ENCODE data around the gene HCN3. TPM values are rescaled to one million over a fixed set of nuclear protein-coding genes. Genes with fewer than 3 reads are reported as not detected.

Gene HCN3
- total RNA-seq, 1 experiment from 2014 or later = 7.5 TPM

- intact Hi-C loops (cut with micrococcal nuclease; ENCODE audit: unreplicated experiment) = loop anchor here (10.0 kb wide), 1 partner anchor 250 kb away; no protein-coding TSS in a partner anchor
- peaks cover 5% of the 10 kb centered on the region; the same call in 1 of the 2 replicates for H3K36me3 ChIP-seq (ENCODE audit: low read depth)
- H3K79me2 ChIP-seq (ENCODE audit: low read depth) = peaks cover 14% of the 10 kb centered on the region
- no peaks in the 10 kb centered on the region for H4K20me1 ChIP-seq (ENCODE audit: insufficient read depth)
- H3K27me3 ChIP-seq (ENCODE audit: insufficient read depth, low read depth) = no peaks in the 10 kb centered on the region
- H3F3A ChIP-seq (ENCODE audit: insufficient read depth, low read depth) = peaks cover 26% of the 10 kb centered on the region; the same call in 1 of the 2 replicates
- ChIA-PET CTCF (interaction anchor here (0.6 to 0.7 kb wide), 2 partner anchors 63 to 928 kb away, joined by 3 to 5 read pairs; no protein-coding TSS in a partner anchor), POLR2A (ENCODE audit: unreplicated experiment) (interaction anchor here (0.6 kb wide), 1 partner anchor 614 kb away, joined by 6 read pairs; no protein-coding TSS in a partner anchor)
- peak overlapping the region; percentile 97 for H3K4me2 ChIP-seq
- H3K27ac ChIP-seq = no peak overlapping the region
- peaks cover 13% of the 10 kb centered on the region for H3K4me1 ChIP-seq (replicated peaks; ENCODE audit: insufficient read depth)
- DNase-seq = no peak
- H2AFZ ChIP-seq = peak overlapping the region; percentile 91
- H3K9me2 ChIP-seq (ENCODE audit: insufficient read depth) = no peaks in the 10 kb centered on the region
- TF ChIP-seq EZH2 (IDR thresholded peaks at IDR 0.05; ENCODE audit: low read depth) (no peak), CTCF (conservative IDR thresholded peaks at IDR 0.05) (no peak)
- TSS peak; percentile 26 for BruUV-seq (replicated peaks)
- peak overlapping the region; percentile 81 for H3K4me3 ChIP-seq
- no peaks in the 10 kb centered on the region for H3K9me3 ChIP-seq (ENCODE audit: insufficient read depth, low read depth)
These were observed 22.5 kb upstream of the HCN3 start for GRCh38 chr1:155254714-155255242.

DNA sequence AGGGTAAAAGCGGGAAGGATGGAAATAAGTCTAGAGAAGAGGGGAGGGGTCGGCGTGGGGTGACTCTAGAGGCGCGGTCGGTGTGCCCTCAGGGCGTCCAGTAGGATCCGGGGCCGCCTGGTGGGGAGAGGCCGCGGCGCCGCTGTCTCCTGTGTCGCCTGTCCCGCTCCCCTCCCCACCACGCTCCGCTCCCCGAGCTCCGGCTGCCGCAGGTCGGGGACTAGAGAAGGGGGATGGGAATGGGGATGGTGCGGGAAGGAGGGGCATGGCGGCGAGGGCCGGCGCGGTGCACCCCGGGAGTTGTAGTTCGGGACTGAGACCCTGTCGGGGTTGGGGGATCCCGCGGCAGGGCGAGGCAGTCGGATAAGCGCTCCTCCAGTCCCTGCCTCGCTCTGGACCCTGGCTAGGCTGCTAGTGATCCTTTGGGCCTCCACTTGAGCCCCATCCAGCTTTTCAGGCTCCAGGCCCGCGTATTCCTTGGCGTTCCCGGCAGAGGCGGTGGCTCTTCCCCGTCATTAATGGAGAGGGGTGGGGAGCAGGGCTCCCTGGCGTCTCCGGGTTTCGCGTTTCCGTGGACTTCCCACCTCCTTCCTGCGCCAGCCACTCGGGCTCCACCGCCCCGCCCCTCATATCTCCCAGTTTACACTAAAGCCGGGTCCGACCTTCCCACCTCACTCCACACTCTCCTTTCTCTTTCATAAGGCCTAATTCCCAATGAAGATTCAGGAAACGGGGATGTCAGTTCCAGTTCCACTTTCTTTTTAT is 21.8 kb upstream of the HCN3 start, which contains the start of gene ENTREP3:
ENTREP3 (minus strand) TSS at position 241 of the 765 bp plus-strand sequence. CDS start 606 bp downstream, outside the sequence.
- DNase-seq = peak; percentile 52 to 76
- no peaks in the 10 kb centered on the region for H3K9me3 ChIP-seq (ENCODE audit: insufficient read depth, low read depth)

More for the DNA sequence above, 21.8 kb upstream of the HCN3 start, which contains the start of gene ENTREP3:
- Histone ChIP-seq H3K4me2 (peak within 1 kb of the TSS; percentile 97), H3F3A (ENCODE audit: insufficient read depth, low read depth) (peaks cover 23% of the 10 kb centered on the region; the same call in 1 of the 2 replicates), H4K20me1 (ENCODE audit: insufficient read depth) (no peaks in the 10 kb centered on the region), H3K36me3 (ENCODE audit: low read depth) (peaks cover 5% of the 10 kb centered on the region; the same call in 1 of the 2 replicates), H3K79me2 (ENCODE audit: low read depth) (peaks cover 18% of the 10 kb centered on the region), H3K27me3 (ENCODE audit: insufficient read depth, low read depth) (no peaks in the 10 kb centered on the region), H3K4me3 (peak within 1 kb of the TSS; percentile 81), H3K9me2 (ENCODE audit: insufficient read depth) (no peaks in the 10 kb centered on the region), H3K4me1 (replicated peaks; ENCODE audit: insufficient read depth) (peaks cover 15% of the 10 kb centered on the region), H3K27ac (no peak within 1 kb of the TSS), H2AFZ (peak within 1 kb of the TSS; percentile 91)
- TF ChIP-seq CTCF (conservative IDR thresholded peaks at IDR 0.05) (no peak), EZH2 (IDR thresholded peaks at IDR 0.05; ENCODE audit: low read depth) (no peak)
- CTCF ChIA-PET = interaction anchor here (0.6 to 0.7 kb wide), 2 partner anchors 62 to 929 kb away, joined by 3 to 5 read pairs; no protein-coding TSS in a partner anchor
- POLR2A ChIA-PET (ENCODE audit: unreplicated experiment) = interaction anchor here (0.6 kb wide), 1 partner anchor 613 kb away, joined by 6 read pairs; no protein-coding TSS in a partner anchor
- no TSS peak for BruUV-seq (replicated peaks)
- intact Hi-C loops (cut with micrococcal nuclease; ENCODE audit: unreplicated experiment) = loop anchor here (10.0 kb wide), 1 partner anchor 249 kb away; no protein-coding TSS in a partner anchor

Data from PC-9 (cell line).